Dendritic cell treated with granulocyte-macrophage colony-stimulating factor and Interleukin-4, amounts not matched to agents 40 ng/mL and 50 ng/mL, for 4 days (primary cell): ENCODE results near the gene DUOXA1.
"Not testable (repeated sequence)": the region's sequence is repeated elsewhere in the genome, so short reads cannot be mapped to it uniquely, and the experiment has no call there.

ENCODE experiments used
- H3K27ac Mint-ChIP-seq: one replicate; pipeline ENCODE4 v1.8.0; 2022; ENCODE audit warnings: mild to moderate bottlenecking, mixed read lengths
- H3K27me3 Mint-ChIP-seq: one replicate; pipeline ENCODE4 v1.8.0; 2022; ENCODE audit warnings: mild to moderate bottlenecking, mixed read lengths
- H3K36me3 Mint-ChIP-seq: one replicate; pipeline ENCODE4 v1.8.0; 2022; ENCODE audit warnings: low read depth, mixed read lengths
- H3K4me1 Mint-ChIP-seq: one replicate; pipeline ENCODE4 v1.8.0; 2022; ENCODE audit warnings: low read depth, mixed read lengths
- H3K4me3 Mint-ChIP-seq: one replicate; pipeline ENCODE4 v1.8.0; 2022; ENCODE audit warnings: mild to moderate bottlenecking, moderate library complexity, mixed read lengths
- H3K9me3 Mint-ChIP-seq: one replicate; pipeline ENCODE4 v1.8.0; 2022; ENCODE audit warnings: mixed read lengths
- intact Hi-C: fragments of 100-400 bp; cut with micrococcal nuclease; formaldehyde crosslinking; loops from one replicate; pipeline ENCODE4 v1.15.0; 2022

Gene DUOXA1

DNA sequence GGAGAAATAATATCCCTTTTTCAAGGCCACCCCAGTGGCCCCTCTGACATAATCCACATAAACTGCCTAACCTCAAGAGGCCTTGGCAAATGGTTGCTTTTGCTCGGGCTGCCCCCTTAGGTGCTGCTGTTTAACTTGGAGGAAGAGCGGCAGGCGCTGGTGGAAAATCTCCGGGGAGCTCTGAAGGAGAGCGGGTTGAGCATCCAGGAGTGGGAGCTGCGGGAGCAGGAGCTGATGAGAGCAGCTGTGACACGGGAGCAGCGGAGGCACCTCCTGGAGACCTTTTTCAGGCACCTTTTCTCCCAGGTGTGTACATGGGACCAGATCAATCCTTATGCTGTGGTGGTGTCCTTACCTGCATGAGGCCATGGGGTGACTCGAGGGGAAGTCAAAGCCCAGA lies 15.1 kb upstream of the DUOXA1 start:
- Mint-ChIP-seq H3K27me3 (peaks cover 11% of the 10 kb centered on the region), H3K4me3 (no peak overlapping the region), H3K4me1 (peaks cover 5% of the 10 kb centered on the region), H3K27ac (no peak overlapping the region), H3K36me3 (peaks cover 75% of the 10 kb centered on the region), H3K9me3 (no peaks in the 10 kb centered on the region)
- intact Hi-C loops, result no loop called here

DNA sequence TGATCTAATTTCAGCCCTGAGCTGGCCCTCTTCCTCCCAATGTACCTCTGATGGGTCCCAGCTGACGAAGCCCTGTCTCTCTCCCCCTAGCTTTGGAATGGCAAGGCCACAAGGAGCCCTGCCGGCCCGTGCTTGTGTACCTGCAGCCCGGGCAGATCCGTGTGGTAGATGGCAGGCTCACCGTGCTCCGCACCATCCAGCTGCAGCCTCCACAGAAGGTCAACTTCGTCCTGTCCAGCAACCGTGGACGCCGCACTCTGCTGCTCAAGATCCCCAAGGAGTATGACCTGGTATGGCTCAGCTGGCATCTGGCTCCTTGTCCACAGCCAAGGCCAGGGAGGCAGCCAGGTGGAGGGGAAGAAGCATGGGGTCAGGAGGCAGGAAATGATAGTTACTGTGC lies 14.3 kb upstream of the DUOXA1 start:
- Mint-ChIP-seq H3K9me3 (no peaks in the 10 kb centered on the region), H3K27me3 (peaks cover 11% of the 10 kb centered on the region), H3K27ac (no peak overlapping the region), H3K36me3 (peaks cover 76% of the 10 kb centered on the region), H3K4me1 (peaks cover 5% of the 10 kb centered on the region), H3K4me3 (no peak overlapping the region)
- intact Hi-C loops, result no loop called here

DNA sequence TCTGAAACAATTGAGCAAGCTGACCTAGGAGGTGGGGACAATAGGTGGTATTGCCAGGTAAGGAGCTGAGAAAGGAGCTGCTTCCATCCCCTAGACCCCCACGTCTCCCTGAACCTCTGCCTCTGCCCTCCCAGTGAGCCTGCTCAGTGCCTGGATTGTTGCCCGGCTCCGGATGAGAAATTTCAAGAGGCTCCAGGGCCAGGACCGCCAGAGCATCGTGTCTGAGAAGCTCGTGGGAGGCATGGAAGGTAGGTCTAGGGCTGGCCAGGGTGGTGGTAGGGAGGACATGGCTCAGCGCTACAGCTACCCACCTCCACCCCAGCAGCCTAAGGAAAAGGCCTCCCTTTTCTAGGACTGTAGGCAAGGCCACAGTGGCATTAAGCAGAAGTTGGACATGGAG lies 13.4 kb upstream of the DUOXA1 start:
- H3K9me3 Mint-ChIP-seq, result no peaks in the 10 kb centered on the region
- no peak overlapping the region for H3K4me3 Mint-ChIP-seq
- peaks cover 5% of the 10 kb centered on the region for H3K4me1 Mint-ChIP-seq
- H3K27ac Mint-ChIP-seq, result no peak overlapping the region
- peaks cover 13% of the 10 kb centered on the region for H3K27me3 Mint-ChIP-seq
- intact Hi-C loops, result no loop called here
- peaks cover 79% of the 10 kb centered on the region for H3K36me3 Mint-ChIP-seq

DNA sequence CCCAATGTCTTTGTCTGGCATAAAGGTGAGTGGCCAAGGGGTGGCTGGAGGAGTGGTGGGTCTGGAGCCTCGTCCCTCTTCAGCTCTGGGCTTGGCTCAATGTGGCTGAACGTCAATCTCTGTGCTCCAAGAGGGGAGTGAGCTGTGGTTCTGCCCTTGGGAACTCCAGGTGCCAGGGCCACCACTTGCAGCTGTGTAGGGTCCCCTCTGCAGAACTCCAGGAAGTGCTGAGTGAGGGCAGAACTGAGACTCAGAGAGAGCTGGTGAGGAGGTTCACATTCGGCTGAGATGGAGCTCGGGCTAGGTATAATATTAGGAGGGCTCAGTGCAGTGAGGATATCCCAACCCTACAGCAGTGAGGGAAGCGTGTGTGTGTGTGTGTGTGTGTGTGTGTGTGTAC lies 11.7 kb upstream of the DUOXA1 start:
- no peak overlapping the region for H3K4me3 Mint-ChIP-seq
- peaks cover 5% of the 10 kb centered on the region for H3K4me1 Mint-ChIP-seq
- H3K9me3 Mint-ChIP-seq, result no peaks in the 10 kb centered on the region
- H3K36me3 Mint-ChIP-seq, result peaks cover 74% of the 10 kb centered on the region
- peaks cover 23% of the 10 kb centered on the region for H3K27me3 Mint-ChIP-seq
- intact Hi-C loops, result no loop called here
- no peak overlapping the region for H3K27ac Mint-ChIP-seq

DNA sequence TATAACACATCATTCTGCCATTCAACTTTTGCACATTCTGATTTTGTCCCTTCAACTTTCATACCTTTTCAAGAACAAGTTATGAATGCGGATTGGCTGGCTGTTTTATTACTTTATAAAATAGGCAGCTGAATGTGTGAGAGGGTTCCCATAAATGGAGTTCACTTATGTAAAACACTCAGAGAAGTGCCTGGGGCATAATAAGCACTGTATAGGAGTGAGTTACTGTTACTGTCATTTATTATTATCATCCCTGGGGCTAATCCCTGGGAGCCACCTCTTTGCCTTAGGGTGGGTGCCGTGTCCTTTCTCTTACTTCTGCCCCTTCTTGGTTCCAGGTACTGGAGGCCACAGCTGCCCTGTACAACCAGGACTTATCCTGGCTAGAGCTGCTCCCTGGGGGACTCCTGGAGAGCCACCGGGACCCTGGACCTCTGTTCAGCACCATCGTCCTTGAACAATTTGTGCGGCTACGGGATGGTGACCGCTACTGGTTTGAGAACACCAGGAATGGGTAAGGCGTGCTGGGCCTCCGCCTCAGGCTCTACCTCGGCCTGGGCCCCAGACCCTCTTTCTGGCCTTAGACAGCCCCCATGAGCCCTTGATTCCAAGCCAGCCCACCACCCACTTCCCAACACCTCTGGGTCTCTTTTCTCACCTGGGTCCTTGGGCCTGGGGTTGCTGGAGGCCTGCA lies 11.0 kb upstream of the DUOXA1 start:
- Mint-ChIP-seq H3K4me1 (peaks cover 5% of the 10 kb centered on the region), H3K36me3 (peaks cover 67% of the 10 kb centered on the region), H3K9me3 (no peaks in the 10 kb centered on the region), H3K27me3 (peaks cover 26% of the 10 kb centered on the region), H3K27ac (no peak overlapping the region), H3K4me3 (no peak overlapping the region)
- intact Hi-C loops, result no loop called here

DNA sequence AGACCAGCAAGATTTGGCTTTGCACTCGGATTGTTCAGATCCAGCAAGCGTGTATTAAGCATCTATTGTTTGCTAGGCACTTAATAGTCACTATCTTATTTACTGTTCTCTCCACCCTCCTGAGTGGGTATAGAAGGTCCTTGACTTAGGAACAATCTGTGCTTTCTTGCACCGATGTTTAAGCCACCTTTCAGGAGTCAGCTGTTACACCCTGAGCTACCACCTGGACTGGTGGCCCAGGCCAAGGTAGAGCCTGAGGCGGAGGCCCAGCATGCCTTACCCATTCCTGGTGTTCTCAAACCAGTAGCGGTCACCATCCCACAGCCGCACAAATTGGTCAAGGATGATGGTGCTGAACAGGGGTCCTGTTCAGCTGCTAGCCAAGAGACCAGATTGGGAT lies 10.1 kb upstream of the DUOXA1 start:
- H3K4me3 Mint-ChIP-seq, result no peak overlapping the region
- H3K36me3 Mint-ChIP-seq, result peaks cover 59% of the 10 kb centered on the region
- H3K9me3 Mint-ChIP-seq, result no peaks in the 10 kb centered on the region
- H3K27ac Mint-ChIP-seq, result no peak overlapping the region
- peaks cover 27% of the 10 kb centered on the region for H3K27me3 Mint-ChIP-seq
- intact Hi-C loops, result no loop called here
- H3K4me1 Mint-ChIP-seq, result peaks cover 9% of the 10 kb centered on the region

DNA sequence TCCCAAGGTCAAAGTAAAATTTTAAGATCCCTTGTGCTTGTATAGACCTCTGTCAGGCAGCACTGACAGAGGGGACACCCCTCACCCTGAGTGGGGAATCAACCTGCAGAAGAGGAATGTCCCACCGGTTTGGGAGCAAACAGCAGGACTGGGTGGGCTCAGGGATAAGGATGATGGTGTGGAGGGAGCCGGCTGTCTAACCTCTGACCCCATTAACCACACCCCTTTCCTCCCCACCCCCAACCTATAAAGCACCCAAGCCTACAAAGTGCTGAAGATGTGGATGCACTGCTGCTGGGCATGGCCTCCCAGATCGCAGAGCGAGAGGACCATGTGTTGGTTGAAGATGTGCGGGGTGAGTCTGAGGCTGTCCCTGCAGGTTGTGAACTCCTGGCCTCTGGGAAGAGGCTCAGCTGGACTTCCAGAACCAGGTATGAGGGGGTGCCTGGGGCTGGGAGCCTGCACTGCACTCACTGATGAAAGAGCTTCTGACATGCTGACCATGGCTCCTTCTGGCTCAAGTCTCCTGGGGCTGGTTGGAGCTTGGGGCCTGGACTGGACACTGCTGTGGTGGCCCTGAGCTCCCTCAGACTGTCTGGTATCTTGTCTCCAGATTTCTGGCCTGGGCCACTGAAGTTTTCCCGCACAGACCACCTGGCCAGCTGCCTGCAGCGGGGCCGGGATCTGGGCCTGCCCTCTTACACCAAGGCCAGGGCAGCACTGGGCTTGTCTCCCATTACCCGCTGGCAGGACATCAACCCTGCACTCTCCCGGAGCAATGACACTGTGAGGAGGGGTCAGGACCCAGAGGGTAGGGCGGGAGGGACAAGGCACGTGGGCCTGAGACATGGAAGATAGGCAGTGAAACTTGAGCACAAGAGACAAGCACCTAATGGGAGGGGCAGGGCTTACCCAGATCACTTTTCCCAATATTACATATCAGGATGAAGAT lies 9.4 kb upstream of the DUOXA1 start:
- H3K4me3 Mint-ChIP-seq, result no peak overlapping the region
- intact Hi-C loops, result no loop called here
- H3K27me3 Mint-ChIP-seq, result peaks cover 31% of the 10 kb centered on the region
- H3K36me3 Mint-ChIP-seq, result peaks cover 59% of the 10 kb centered on the region
- H3K27ac Mint-ChIP-seq, result no peak overlapping the region
- no peaks in the 10 kb centered on the region for H3K9me3 Mint-ChIP-seq
- H3K4me1 Mint-ChIP-seq, result peaks cover 13% of the 10 kb centered on the region

DNA sequence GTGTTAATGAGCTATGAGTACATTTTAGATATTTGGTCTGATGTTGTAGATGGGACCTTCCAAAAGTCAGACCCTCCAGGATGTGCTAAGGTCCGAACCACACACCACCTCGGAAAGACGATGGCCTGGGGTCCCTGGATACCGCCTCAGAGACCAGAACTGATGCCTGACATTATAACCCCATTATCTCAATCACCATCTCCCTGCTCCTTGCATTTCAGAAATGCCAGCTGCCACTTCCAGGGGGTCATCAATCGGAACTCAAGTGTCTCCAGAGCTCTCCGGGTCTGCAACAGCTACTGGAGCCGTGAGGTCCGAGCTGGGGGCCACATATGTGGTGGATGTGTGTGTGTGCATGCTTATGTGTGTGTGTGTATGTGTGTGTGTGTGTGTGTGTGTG lies 8.0 kb upstream of the DUOXA1 start:
- no peaks in the 10 kb centered on the region for H3K9me3 Mint-ChIP-seq
- H3K36me3 Mint-ChIP-seq, result peaks cover 60% of the 10 kb centered on the region
- H3K27ac Mint-ChIP-seq, result no peak overlapping the region
- peaks cover 10% of the 10 kb centered on the region for H3K4me1 Mint-ChIP-seq
- peaks cover 45% of the 10 kb centered on the region for H3K27me3 Mint-ChIP-seq
- no peak overlapping the region for H3K4me3 Mint-ChIP-seq
- intact Hi-C loops, result no loop called here

DNA sequence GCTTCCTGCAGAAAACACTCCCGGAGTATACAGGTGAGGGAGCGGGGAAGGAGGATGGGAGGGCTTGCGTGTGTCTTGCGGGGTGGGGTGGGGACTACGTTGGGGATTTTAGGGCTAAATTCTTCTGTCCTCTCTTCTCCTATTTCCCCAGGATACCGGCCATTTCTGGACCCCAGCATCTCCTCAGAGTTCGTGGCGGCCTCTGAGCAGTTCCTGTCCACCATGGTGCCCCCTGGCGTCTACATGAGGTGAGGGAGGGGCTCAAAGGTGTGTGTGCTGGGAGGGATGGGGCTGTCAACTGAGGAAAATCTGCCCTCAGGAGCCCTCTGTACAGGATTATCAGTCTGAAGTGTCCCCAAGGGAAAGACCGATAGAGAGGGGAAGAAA lies 6.7 kb upstream of the DUOXA1 start:
- Mint-ChIP-seq H3K4me3 (no peak overlapping the region), H3K4me1 (peaks cover 8% of the 10 kb centered on the region), H3K9me3 (no peaks in the 10 kb centered on the region), H3K27ac (no peak overlapping the region), H3K36me3 (peaks cover 52% of the 10 kb centered on the region), H3K27me3 (peaks cover 53% of the 10 kb centered on the region)
- intact Hi-C loops, result no loop called here

DNA sequence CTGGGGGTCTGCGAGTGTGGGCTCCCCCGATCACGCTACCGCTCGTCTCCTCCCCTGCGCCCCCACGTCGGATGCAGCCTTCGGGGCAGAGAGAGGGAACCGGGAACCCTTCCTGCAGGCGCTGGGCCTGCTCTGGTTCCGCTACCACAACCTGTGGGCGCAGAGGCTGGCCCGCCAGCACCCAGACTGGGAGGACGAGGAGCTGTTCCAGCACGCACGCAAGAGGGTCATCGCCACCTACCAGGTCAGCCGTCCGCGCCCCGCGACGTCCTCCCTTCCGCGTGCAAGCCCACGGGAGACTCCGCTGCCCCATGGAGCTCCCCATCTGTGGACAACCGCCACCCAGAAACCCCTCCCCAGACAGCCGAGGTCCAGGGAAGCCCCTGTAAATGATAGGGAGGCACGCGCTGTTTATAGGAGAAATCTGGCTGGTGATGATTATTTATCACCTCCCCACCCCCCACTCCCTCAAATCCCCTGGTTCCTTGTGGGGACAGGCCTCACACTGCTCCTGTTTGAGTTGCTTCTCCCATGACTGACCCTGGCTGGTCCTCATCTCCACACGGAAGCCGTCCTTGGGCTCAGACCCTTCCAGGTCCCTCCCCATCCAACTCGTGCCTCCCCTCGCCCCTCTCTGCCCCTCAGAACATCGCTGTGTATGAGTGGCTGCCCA lies 6.2 kb upstream of the DUOXA1 start:
- peaks cover 47% of the 10 kb centered on the region for H3K36me3 Mint-ChIP-seq
- peaks cover 59% of the 10 kb centered on the region for H3K27me3 Mint-ChIP-seq
- H3K4me3 Mint-ChIP-seq, intact Hi-C loops, H3K9me3 Mint-ChIP-seq, H3K27ac Mint-ChIP-seq: not testable (repeated sequence)
- H3K4me1 Mint-ChIP-seq, result peaks cover 12% of the 10 kb centered on the region

DNA sequence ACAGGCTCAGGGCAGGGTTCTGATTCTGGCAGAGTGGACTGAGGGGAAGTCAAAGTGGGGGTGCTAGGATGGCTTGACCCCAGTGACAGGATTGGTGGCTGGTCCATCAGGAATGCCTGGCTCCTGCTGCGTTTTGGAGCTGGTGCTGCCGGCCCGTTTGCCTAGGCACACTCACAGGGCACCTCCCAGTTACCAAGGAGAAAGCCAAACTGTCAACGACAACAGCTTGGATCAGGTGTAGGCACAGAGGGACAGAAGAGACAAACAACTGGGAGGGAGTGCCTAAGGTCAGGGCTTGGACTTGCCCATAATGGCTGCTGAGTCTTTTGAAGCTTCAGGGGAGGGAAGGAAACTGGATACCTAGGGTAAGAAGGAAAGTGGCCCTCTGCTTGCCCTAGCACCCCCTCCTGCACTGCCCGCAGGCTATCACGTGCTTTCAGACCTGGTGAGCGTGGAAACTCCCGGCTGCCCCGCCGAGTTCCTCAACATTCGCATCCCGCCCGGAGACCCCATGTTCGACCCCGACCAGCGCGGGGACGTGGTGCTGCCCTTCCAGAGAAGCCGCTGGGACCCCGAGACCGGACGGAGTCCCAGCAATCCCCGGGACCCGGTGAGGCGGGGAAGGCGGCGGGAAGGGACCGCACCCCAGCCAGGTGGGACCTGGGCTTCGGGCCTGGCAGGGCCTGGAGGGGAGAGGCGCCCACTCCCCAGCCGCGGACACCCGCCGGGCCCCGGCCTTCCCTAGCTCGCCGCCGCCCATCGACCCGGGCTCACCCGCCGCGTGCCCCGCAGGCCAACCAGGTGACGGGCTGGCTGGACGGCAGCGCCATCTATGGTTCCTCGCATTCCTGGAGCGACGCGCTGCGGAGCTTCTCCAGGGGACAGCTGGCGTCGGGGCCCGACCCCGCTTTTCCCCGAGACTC lies 5.3 kb upstream of the DUOXA1 start:
- Mint-ChIP-seq H3K4me1 (peaks cover 17% of the 10 kb centered on the region), H3K36me3 (peaks cover 46% of the 10 kb centered on the region), H3K27ac (peak overlapping the region; percentile 3), H3K4me3 (no peak overlapping the region), H3K27me3 (peaks cover 68% of the 10 kb centered on the region), H3K9me3 (no peaks in the 10 kb centered on the region)
- intact Hi-C loops, result no loop called here

DNA sequence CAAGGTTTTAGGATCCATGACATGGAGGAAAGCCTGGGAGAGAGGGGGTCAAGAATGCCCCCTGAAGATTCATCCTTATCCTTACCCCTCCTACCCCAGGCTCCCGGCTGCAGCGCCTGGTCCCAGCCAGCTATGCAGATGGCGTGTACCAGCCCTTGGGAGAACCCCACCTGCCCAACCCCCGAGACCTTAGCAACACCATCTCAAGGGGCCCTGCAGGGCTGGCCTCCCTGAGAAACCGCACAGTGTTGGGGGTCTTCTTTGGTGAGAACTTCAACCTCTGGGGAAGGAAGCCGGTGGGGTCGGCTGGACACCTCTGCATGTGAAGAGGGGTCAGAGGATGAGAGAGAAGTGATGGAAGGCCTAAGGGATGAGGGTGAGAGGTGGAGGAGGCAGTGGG lies 4.4 kb upstream of the DUOXA1 start:
- Mint-ChIP-seq H3K4me1 (peaks cover 20% of the 10 kb centered on the region), H3K4me3 (no peak overlapping the region), H3K27me3 (peaks cover 77% of the 10 kb centered on the region), H3K9me3 (no peaks in the 10 kb centered on the region), H3K36me3 (peaks cover 42% of the 10 kb centered on the region), H3K27ac (no peak overlapping the region)
- intact Hi-C loops, result no loop called here

DNA sequence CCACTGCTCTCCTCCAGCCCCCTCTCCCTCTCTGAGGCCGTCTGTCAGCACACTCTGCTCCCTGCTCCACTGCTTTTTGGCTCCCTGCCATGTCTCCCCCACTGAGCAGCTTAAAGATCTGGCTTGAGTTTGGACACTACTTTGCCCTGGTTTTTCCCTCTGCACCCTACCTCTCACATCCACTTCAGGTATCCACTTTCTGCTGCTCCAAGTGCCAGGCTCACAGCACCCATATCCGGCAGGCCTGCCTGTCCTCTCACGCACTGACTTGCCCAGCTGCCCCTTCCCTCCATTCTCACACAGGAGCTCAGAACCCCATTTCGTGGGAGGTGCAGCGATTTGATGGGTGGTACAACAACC lies 3.9 kb upstream of the DUOXA1 start:
- peaks cover 82% of the 10 kb centered on the region for H3K27me3 Mint-ChIP-seq
- intact Hi-C loops, result no loop called here
- H3K27ac Mint-ChIP-seq, result no peak overlapping the region
- H3K9me3 Mint-ChIP-seq, result no peaks in the 10 kb centered on the region
- no peak overlapping the region for H3K4me3 Mint-ChIP-seq
- peaks cover 37% of the 10 kb centered on the region for H3K36me3 Mint-ChIP-seq
- H3K4me1 Mint-ChIP-seq, result peaks cover 25% of the 10 kb centered on the region
